Hepatocyte (in vitro differentiated cells): Measurements from ENCODE around the gene HSPB7.

Source experiments
- CTCF ChIP-seq: fragments of 200-600 bp; sonication (generic); IDR thresholded peaks from 2 replicates; pipeline ENCODE4 v1.5.1; 2016; ENCODE audit warnings: antibody characterized with exemption, mild to moderate bottlenecking; ENCODE audit not compliant: poor library complexity
- EZH2 ChIP-seq: fragments of 200-600 bp; sonication (generic); IDR thresholded peaks from 2 replicates; pipeline ENCODE4 v1.6.1; 2016; ENCODE audit warnings: antibody characterized with exemption, mild to moderate bottlenecking, borderline replicate concordance
- EZH2phosphoT487 ChIP-seq: fragments of 200-600 bp; sonication (generic); IDR thresholded peaks from one replicate; pipeline ENCODE4 v1.6.1; 2018; ENCODE audit warnings: antibody characterized with exemption, mild to moderate bottlenecking, low read depth, moderate library complexity; ENCODE audit not compliant: unreplicated experiment, severe bottlenecking

GRCh38 chr1:16065269-16065576, 47.4 kb upstream of the HSPB7 start:
- TF ChIP-seq EZH2 (no peak), CTCF (no peak), EZH2phosphoT487 (no peak)
